HT1080 (cell line): ENCODE measurements around the gene CEACAM1. TPM values are rescaled to one million over a fixed set of nuclear protein-coding genes. Genes with fewer than 3 reads are reported as not detected.
"Not testable (repeated sequence)": the region's sequence is repeated elsewhere in the genome, so short reads cannot be mapped to it uniquely, and the experiment has no call there.

Experiments used
- DNase-seq: peaks from one replicate; pipeline ENCODE4 v3.0.0-alpha.2; 2015; ENCODE audit warnings: low read depth
- polyA plus RNA-seq, 2 experiments: library from polyadenylated mRNA; depleted of rRNA; stranded (reverse); fragments of >200 nt; gene quantifications; 2 replicates each; pipeline ENCODE4 v1.2.3, GENCODE V29; 2015
- total RNA-seq: library from RNA; depleted of rRNA; stranded (reverse); fragments of >200 nt; shearing (Covaris generic); gene quantifications from 2 replicates; pipeline ENCODE4 v1.2.3, GENCODE V29; 2014; rRNA removed

CEACAM1 gene
- total RNA-seq: not detected in 2 replicates
- 0.14 and 0.38 TPM in 2 replicates for polyA plus RNA-seq (2015; cell fraction: cytosol; rRNA removed)
- polyA plus RNA-seq (2015; cell fraction: nucleus; rRNA removed): 0.47 and 0.62 TPM in 2 replicates

- DNase-seq: no peak
These were observed at the start of gene CEACAM1 for GRCh38 chr19:42528354-42529247. Gene CEACAM1, minus strand, starts transcription at chr19:42528481. Its CDS starts 107 bp downstream, at chr19:42528374.

GRCh38 chr19:42577016-42577415 lies 48.7 kb upstream of the CEACAM1 start:
- DNase-seq: no peak

- DNase-seq: no peak
These were observed 48.0 kb upstream of the CEACAM1 start for GRCh38 chr19:42576241-42576640.

GRCh38 chr19:42573642-42574041 lies 45.4 kb upstream of the CEACAM1 start:
- no peak for DNase-seq

GRCh38 chr19:42571116-42571515 lies 42.8 kb upstream of the CEACAM1 start:
- no peak for DNase-seq

- DNase-seq: no peak
These were observed 40.9 kb upstream of the CEACAM1 start for GRCh38 chr19:42569193-42569592.

- DNase-seq: no peak
These were observed 39.7 kb upstream of the CEACAM1 start for GRCh38 chr19:42568006-42568405.

GRCh38 chr19:42567567-42567966 lies 39.3 kb upstream of the CEACAM1 start:
- no peak for DNase-seq

- no peak for DNase-seq
These were observed 35.3 kb upstream of the CEACAM1 start for GRCh38 chr19:42563352-42564210.

- no peak for DNase-seq
These were observed 33.2 kb upstream of the CEACAM1 start for GRCh38 chr19:42561512-42561911.

- no peak for DNase-seq
These were observed 32.5 kb upstream of the CEACAM1 start for GRCh38 chr19:42560731-42561130.

- DNase-seq: no peak
These were observed 30.3 kb upstream of the CEACAM1 start for GRCh38 chr19:42558450-42559150.

GRCh38 chr19:42557386-42557871 lies 29.1 kb upstream of the CEACAM1 start:
- DNase-seq: not testable (repeated sequence)

- no peak for DNase-seq
These were observed 27.5 kb upstream of the CEACAM1 start for GRCh38 chr19:42555801-42556200.

- DNase-seq: no peak
These were observed 27.0 kb upstream of the CEACAM1 start for GRCh38 chr19:42555317-42555716.

- no peak for DNase-seq
These were observed 25.8 kb upstream of the CEACAM1 start for GRCh38 chr19:42554046-42554575.

- peak; percentile 59 for DNase-seq
These were observed 25.2 kb upstream of the CEACAM1 start for GRCh38 chr19:42553292-42554045.

- DNase-seq: no peak
These were observed 24.1 kb upstream of the CEACAM1 start for GRCh38 chr19:42552086-42553065.

- not testable (repeated sequence) for DNase-seq
These were observed 22.2 kb upstream of the CEACAM1 start for GRCh38 chr19:42550521-42550920.
